HepG2 (cell line): ENCODE measurements around the gene CR1. TPM values are rescaled to one million over a fixed set of nuclear protein-coding genes. Genes with fewer than 3 reads are reported as not detected.

Source experiments
- CCAR2 ChIP-seq: fragments of 200-400 bp; formaldehyde crosslinking; optimal IDR thresholded peaks from 2 replicates; pipeline ENCODE3; 2018; ENCODE audit warnings: low read depth, mild to moderate bottlenecking, low read length, moderate library complexity
- FOXJ3 ChIP-seq: sonication (generic); formaldehyde crosslinking; IDR thresholded peaks from 2 replicates; pipeline ENCODE4 v1.4.0; 2020; ENCODE audit warnings: missing genetic modification reagents, mild to moderate bottlenecking, borderline replicate concordance
- FOXK2 ChIP-seq: fragments of 450-650 bp; IDR thresholded peaks from 2 replicates; pipeline ENCODE4 v1.6.1; 2016
- FOXO1 ChIP-seq: sonication (generic); formaldehyde crosslinking; IDR thresholded peaks from 2 replicates; pipeline ENCODE4 v1.4.0; 2020; ENCODE audit warnings: missing genetic modification reagents
- GABPA ChIP-seq, 2 experiments: IDR thresholded peaks; 2 replicates each; pipeline ENCODE4 v1.6.1; 2011 to 2016; ENCODE audit warnings: low read depth in 2 of 2, low read length in 1 of 2, missing biosample characterization in 1 of 2, missing genetic modification characterization in 1 of 2
- GLMP ChIP-seq: sonication (generic); formaldehyde crosslinking; IDR thresholded peaks from 2 replicates; pipeline ENCODE4 v1.9.0; 2021; ENCODE audit warnings: missing genetic modification reagents, mild to moderate bottlenecking, borderline replicate concordance
- NFYC ChIP-seq: IDR thresholded peaks from 2 replicates; pipeline ENCODE4 v1.6.1; 2016; ENCODE audit warnings: missing genetic modification reagents, missing compliant biosample characterization
- NR1H2 ChIP-seq: sonication (generic); formaldehyde crosslinking; IDR thresholded peaks from 2 replicates; pipeline ENCODE4 v1.8.1; 2022; ENCODE audit warnings: low read depth, missing genetic modification reagents, borderline replicate concordance
- PPARG ChIP-seq: conservative IDR thresholded peaks from 2 replicates; pipeline ENCODE4 v1.6.1; 2016; ENCODE audit warnings: missing biosample characterization, missing genetic modification reagents
- SYNCRIP ChIP-seq: fragments of 200-400 bp; formaldehyde crosslinking; IDR thresholded peaks from 2 replicates; pipeline ENCODE4 v1.6.1; 2018; ENCODE audit warnings: mild to moderate bottlenecking, low read depth, low read length; ENCODE audit not compliant: insufficient read depth
- TRIM24 ChIP-seq: sonication (generic); formaldehyde crosslinking; IDR thresholded peaks from 2 replicates; pipeline ENCODE4 v1.8.0; 2022; ENCODE audit warnings: mild to moderate bottlenecking, missing genetic modification reagents
- ZBTB8A ChIP-seq: sonication (generic); formaldehyde crosslinking; IDR thresholded peaks from 2 replicates; pipeline ENCODE4 v1.4.0; 2020; ENCODE audit warnings: mild to moderate bottlenecking, low read depth, missing genetic modification reagents, borderline replicate concordance
- ZC3H4 ChIP-seq: sonication (generic); formaldehyde crosslinking; IDR thresholded peaks from 2 replicates; pipeline ENCODE4 v1.4.0; 2020; ENCODE audit warnings: missing genetic modification reagents, borderline replicate concordance
- ZNF18 ChIP-seq: sonication (generic); formaldehyde crosslinking; IDR thresholded peaks from 2 replicates; pipeline ENCODE4 v1.8.0; 2022; ENCODE audit warnings: mild to moderate bottlenecking, missing genetic modification reagents; ENCODE audit not compliant: insufficient replicate concordance
- ZNF292 ChIP-seq: sonication (generic); formaldehyde crosslinking; IDR thresholded peaks from 2 replicates; pipeline ENCODE4 v1.8.1; 2022; ENCODE audit warnings: mild to moderate bottlenecking, low read depth, missing genetic modification reagents, borderline replicate concordance
- ZNF513 ChIP-seq: sonication (generic); formaldehyde crosslinking; conservative IDR thresholded peaks from 2 replicates; pipeline ENCODE4 v1.5.0; 2020; ENCODE audit warnings: missing genetic modification reagents
- ZNF781 ChIP-seq: sonication (generic); formaldehyde crosslinking; IDR thresholded peaks from 2 replicates; pipeline ENCODE4 v1.5.1; 2020; ENCODE audit warnings: borderline replicate concordance, mild to moderate bottlenecking, missing genetic modification reagents; ENCODE audit errors: not compliant biosample characterization
- ZSCAN9 ChIP-seq: IDR thresholded peaks from 2 replicates; pipeline ENCODE4 v1.6.1; 2016; ENCODE audit warnings: borderline replicate concordance
- polyA plus RNA-seq, 8 experiments: library from polyadenylated mRNA; depleted of rRNA in 3 of 8; stranded (reverse) in 7 of 8; unstranded in 1 of 8; fragments of >200 nt; fragmentation: Illumina TruSeq in 4 of 8; extraction: Trizol in 4 of 8; gene quantifications; 2 replicates each; pipeline versions ENCODE4 v1.2.1 to v1.2.3, GENCODE V29; 2011 to 2016; ENCODE audit warnings: low read depth in 4 of 8, missing spikeins in 1 of 8, mixed read lengths in 1 of 8; ENCODE audit not compliant: insufficient read depth in 1 of 8
- total RNA-seq, 5 experiments: library from RNA; depleted of rRNA; stranded (reverse); fragments of >200 nt; fragmentation: Illumina TruSeq; extraction: Trizol; gene quantifications; 2 replicates each; pipeline ENCODE4 v1.2.3, GENCODE V29; 2016; ENCODE audit warnings: low read depth in 1 of 5
- TF ChIP-seq, protein P1 (sequence below): sonication (generic); formaldehyde crosslinking; IDR thresholded peaks from 2 replicates; pipeline ENCODE4 v1.9.0; 2022; ENCODE audit warnings: missing genetic modification reagents, mild to moderate bottlenecking, borderline replicate concordance
- TF ChIP-seq, protein P2 (sequence below): sonication (generic); formaldehyde crosslinking; IDR thresholded peaks from 2 replicates; pipeline ENCODE4 v1.4.0; 2020; ENCODE audit warnings: missing genetic modification reagents
- TF ChIP-seq, protein P3 (sequence below): sonication (generic); formaldehyde crosslinking; IDR thresholded peaks from 2 replicates; pipeline ENCODE4 v1.5.1; 2020; ENCODE audit warnings: mild to moderate bottlenecking, missing genetic modification reagents, moderate library complexity

CR1 gene
- total and polyA plus RNA-seq, 2 of the 13 experiments (the other 11 are each of a cell fraction or from before 2014, with no cell fraction given), result not detected

DNA sequence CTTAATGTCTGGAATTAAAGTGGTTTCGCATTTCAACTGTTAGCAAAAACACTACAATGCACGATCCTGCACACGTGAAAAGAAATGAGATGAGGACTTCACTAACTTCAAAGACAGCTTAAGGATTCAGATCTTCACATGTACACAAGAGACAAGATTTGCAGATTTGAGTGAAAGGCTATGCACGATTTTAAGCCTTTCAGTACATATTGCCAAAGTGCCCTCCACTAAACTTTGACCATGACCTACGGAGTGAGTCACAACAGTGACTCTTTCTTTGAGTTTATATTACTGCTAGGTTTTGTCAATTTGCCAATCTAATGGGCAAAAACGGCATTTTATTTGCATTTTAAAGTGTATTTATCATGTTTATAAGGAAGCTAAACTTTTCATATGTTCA lies 107.8 kb downstream of the CR1 start (continued):
- TF ChIP-seq ZNF18, result no peak
- peak; percentile 96 for TF ChIP-seq FOXJ3 (CRISPR knock-in tag)
- no peak for TF ChIP-seq ZBTB8A (CRISPR knock-in tag)
- TF ChIP-seq GLMP (CRISPR knock-in tag), result no peak
- TF ChIP-seq SYNCRIP, result no peak
- no peak for TF ChIP-seq GABPA (IDR thresholded peaks at IDR 0.05; ENCODE audit: low read depth, low read length)
- no peak for TF ChIP-seq GABPA (CRISPR knock-in tag; IDR thresholded peaks at IDR 0.05; ENCODE audit: low read depth)
- TF ChIP-seq ZC3H4 (CRISPR knock-in tag), result no peak
- TF ChIP-seq TRIM24 (CRISPR knock-in tag), result 0 out of 2 replicates have a peak, but pooled peaks have one; percentile 40
- peak; percentile 85 for TF ChIP-seq FOXK2
- TF ChIP-seq, protein P1, sequence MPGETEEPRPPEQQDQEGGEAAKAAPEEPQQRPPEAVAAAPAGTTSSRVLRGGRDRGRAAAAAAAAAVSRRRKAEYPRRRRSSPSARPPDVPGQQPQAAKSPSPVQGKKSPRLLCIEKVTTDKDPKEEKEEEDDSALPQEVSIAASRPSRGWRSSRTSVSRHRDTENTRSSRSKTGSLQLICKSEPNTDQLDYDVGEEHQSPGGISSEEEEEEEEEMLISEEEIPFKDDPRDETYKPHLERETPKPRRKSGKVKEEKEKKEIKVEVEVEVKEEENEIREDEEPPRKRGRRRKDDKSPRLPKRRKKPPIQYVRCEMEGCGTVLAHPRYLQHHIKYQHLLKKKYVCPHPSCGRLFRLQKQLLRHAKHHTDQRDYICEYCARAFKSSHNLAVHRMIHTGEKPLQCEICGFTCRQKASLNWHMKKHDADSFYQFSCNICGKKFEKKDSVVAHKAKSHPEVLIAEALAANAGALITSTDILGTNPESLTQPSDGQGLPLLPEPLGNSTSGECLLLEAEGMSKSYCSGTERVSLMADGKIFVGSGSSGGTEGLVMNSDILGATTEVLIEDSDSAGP, result no peak
- TF ChIP-seq, protein P2, sequence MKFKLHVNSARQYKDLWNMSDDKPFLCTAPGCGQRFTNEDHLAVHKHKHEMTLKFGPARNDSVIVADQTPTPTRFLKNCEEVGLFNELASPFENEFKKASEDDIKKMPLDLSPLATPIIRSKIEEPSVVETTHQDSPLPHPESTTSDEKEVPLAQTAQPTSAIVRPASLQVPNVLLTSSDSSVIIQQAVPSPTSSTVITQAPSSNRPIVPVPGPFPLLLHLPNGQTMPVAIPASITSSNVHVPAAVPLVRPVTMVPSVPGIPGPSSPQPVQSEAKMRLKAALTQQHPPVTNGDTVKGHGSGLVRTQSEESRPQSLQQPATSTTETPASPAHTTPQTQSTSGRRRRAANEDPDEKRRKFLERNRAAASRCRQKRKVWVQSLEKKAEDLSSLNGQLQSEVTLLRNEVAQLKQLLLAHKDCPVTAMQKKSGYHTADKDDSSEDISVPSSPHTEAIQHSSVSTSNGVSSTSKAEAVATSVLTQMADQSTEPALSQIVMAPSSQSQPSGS (CRISPR knock-in tag), result peak; percentile 89
- 0 out of 2 replicates have a peak, but pooled peaks have one; percentile 34 for TF ChIP-seq ZSCAN9
- no peak for TF ChIP-seq NFYC (CRISPR knock-in tag)
- TF ChIP-seq ZNF292 (CRISPR knock-in tag), result no peak
- TF ChIP-seq, protein P3, sequence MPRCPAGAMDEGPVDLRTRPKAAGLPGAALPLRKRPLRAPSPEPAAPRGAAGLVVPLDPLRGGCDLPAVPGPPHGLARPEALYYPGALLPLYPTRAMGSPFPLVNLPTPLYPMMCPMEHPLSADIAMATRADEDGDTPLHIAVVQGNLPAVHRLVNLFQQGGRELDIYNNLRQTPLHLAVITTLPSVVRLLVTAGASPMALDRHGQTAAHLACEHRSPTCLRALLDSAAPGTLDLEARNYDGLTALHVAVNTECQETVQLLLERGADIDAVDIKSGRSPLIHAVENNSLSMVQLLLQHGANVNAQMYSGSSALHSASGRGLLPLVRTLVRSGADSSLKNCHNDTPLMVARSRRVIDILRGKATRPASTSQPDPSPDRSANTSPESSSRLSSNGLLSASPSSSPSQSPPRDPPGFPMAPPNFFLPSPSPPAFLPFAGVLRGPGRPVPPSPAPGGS (CRISPR knock-in tag), result no peak
- TF ChIP-seq ZNF781 (CRISPR knock-in tag), result no peak
- TF ChIP-seq PPARG, result peak; percentile 96
- TF ChIP-seq CCAR2, result no peak
- no peak for TF ChIP-seq ZNF513 (CRISPR knock-in tag)
- peak; percentile 91 for TF ChIP-seq FOXO1 (CRISPR knock-in tag)
- no peak for TF ChIP-seq NR1H2
